LNCAP (cell line): ENCODE measurements around the gene AOPEP.

Source experiments
- TF ChIP-seq, protein P1 (sequence below): fragments of 450-650 bp; IDR thresholded peaks from 2 replicates; pipeline ENCODE4 v1.5.1; 2017; ENCODE audit warnings: mild to moderate bottlenecking

Gene AOPEP

GRCh38 chr9:94979904-94980507 lies 253.5 kb downstream of the AOPEP start:
- TF ChIP-seq, protein P1, sequence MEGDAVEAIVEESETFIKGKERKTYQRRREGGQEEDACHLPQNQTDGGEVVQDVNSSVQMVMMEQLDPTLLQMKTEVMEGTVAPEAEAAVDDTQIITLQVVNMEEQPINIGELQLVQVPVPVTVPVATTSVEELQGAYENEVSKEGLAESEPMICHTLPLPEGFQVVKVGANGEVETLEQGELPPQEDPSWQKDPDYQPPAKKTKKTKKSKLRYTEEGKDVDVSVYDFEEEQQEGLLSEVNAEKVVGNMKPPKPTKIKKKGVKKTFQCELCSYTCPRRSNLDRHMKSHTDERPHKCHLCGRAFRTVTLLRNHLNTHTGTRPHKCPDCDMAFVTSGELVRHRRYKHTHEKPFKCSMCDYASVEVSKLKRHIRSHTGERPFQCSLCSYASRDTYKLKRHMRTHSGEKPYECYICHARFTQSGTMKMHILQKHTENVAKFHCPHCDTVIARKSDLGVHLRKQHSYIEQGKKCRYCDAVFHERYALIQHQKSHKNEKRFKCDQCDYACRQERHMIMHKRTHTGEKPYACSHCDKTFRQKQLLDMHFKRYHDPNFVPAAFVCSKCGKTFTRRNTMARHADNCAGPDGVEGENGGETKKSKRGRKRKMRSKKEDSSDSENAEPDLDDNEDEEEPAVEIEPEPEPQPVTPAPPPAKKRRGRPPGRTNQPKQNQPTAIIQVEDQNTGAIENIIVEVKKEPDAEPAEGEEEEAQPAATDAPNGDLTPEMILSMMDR = no peak

DNA sequence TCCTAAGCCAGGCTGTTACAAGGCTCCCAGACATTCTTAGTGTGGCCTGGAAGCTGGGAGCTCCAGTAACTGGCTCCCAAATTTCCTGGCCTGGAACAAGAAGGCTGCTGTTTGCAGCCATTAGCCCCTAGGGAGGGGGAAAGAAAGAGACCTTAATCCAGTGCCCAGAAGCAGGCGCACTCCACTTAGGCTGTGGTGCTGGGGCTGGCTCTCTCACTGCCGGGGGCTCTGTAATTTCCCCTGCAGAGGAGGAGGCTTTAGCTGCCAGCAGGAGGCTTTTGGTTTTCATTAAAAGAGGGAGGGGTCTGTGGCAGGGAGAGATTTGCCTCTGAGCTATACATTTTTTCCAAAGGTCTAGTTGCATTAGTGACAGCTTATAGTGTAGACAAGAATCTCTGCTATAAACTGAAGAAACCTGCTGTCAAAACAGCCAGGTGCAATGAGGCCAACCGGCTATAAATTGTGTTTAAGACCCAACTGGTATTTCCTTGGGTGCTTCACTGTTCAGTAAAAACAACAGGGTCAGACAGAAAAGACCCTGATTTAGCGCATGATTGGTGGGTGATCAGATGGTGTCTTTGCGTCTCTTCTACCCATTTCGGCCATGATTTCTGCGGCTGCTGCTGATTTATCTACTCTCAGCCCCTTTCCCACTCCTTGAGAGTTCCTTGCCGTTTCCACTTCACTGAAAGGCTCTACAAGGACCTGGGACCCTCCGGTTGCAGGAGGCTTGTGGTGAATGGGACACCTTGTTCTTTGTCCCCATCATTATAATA lies 254.6 kb downstream of the AOPEP start:
- TF ChIP-seq, protein P1 = no peak

- TF ChIP-seq, protein P1 = no peak
Observed at GRCh38 chr9:94981723-94982090, 255.2 kb downstream of the AOPEP start.

DNA sequence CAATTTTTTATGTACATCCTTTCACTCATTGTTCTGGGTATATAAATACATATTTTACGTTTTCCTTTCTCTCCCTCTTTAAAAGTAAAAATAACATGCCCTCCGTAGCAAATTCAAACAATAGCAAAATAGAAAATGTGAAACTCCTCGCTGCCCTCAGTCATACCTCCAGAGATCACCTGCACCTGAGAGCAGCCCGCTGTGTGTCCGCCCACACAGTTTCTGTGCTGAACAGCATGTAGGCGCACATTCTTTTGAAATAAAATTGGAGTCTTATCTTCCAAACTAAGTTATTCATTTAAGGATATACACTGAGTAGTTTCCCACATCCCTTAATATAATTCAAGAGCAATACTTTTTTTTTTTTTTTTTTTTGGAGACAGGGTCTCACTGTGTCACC lies 255.7 kb downstream of the AOPEP start:
- TF ChIP-seq, protein P1 = no peak

GRCh38 chr9:94983552-94983951 lies 257.1 kb downstream of the AOPEP start:
- TF ChIP-seq, protein P1 = no peak

DNA sequence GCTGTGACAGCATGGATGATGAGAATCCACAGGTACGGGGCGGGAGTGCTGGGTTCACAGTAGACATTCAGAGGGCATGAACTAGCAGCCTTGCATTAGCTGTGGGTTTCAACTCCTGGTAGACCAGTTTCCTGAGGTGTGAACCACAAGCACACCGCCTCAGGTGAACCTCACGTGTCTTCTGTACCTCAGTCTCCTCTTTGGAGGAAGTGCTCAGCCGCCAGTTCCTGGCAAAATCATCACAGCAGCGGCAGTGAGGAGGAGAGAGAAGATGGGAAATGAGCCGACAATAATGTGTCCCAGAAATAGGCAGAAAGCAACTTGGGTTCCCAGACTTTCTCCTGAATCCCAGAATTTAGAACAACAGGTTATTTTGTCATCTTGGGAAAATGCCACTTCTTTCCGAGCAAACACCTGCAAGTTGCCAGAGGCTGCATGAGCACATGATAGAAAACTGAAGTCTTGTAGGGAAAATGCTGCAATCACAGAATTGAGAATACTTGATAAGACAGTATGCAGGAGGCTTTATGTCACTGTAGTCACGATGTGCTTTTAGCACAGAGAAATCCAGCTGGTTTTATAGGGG lies 258.5 kb downstream of the AOPEP start:
- TF ChIP-seq, protein P1 = no peak

GRCh38 chr9:94985649-94986048 lies 259.1 kb downstream of the AOPEP start:
- TF ChIP-seq, protein P1 = no peak
